Colonic mucosa (tissue), 4 donors: ENCODE results near the gene NAPEPLD. TPM values are rescaled to one million over a fixed set of nuclear protein-coding genes. Genes with fewer than 3 reads are reported as not detected.
"Not testable (repeated sequence)": the region's sequence is repeated elsewhere in the genome, so short reads cannot be mapped to it uniquely, and the experiment has no call there.

Experiments
- DNase-seq: peaks from one replicate; pipeline ENCODE4 v3.0.0-alpha.2; 2020
- H3K27ac ChIP-seq: fragments of 200-600 bp; one replicate; pipeline ENCODE4 v1.8.0; 2021
- H3K27me3 ChIP-seq: fragments of 200-600 bp; one replicate; pipeline ENCODE4 v1.8.0; 2021
- H3K36me3 ChIP-seq: fragments of 200-600 bp; one replicate; pipeline ENCODE4 v1.8.0; 2021
- H3K4me1 ChIP-seq: fragments of 200-600 bp; one replicate; pipeline ENCODE4 v1.8.0; 2021; ENCODE audit warnings: mild to moderate bottlenecking
- H3K4me3 ChIP-seq: fragments of 200-600 bp; one replicate; pipeline ENCODE4 v1.8.0; 2021
- H3K9ac ChIP-seq, 2 donors: one replicate each; pipeline ENCODE4 v1.7.0; 2013; ENCODE audit warnings: control low read depth in 2 of 2, low read depth in 2 of 2, low read length in 2 of 2
- H3K9me3 ChIP-seq: fragments of 200-600 bp; one replicate; pipeline ENCODE4 v1.8.0; 2021
- CTCF ChIP-seq: fragments of 200-600 bp; IDR thresholded peaks from one replicate; pipeline ENCODE4 v1.8.0; 2022; ENCODE audit warnings: antibody characterized with exemption, mild to moderate bottlenecking
- intact Hi-C: fragments of 100-400 bp; cut with DNase I; formaldehyde crosslinking; loops from one replicate; pipeline ENCODE4 v1.14.1; 2022
- total RNA-seq, 2 donors: library from RNA; stranded (reverse); fragmentation: NEBNext Ultra II Directional in 1 of 2; extraction: Animal tissue kit (Norgen Biotek cat#: 25700) in 1 of 2; gene quantifications; one replicate each; pipeline ENCODE4 v1.2.1, GENCODE V29; 2021
- donor health status: healthy.
- donor health status: DM: no; HTN: no; CAD: no.
- donor health status: DM: no; HTN: no; CAD: no.

NAPEPLD gene
- total RNA-seq, 2 donors from 2014 or later = 61.4 to 64.6 TPM

- TF ChIP-seq CTCF = no peak
- H3K9me3 ChIP-seq = no peaks in the 10 kb centered on the region
- H3K4me3 ChIP-seq = peak overlapping the region; percentile 64
- peak overlapping the region; percentile 98 for H3K27ac ChIP-seq
- peak; percentile 3 for DNase-seq
- intact Hi-C loops = no loop called here
- H3K36me3 ChIP-seq = no peaks in the 10 kb centered on the region
- no peaks in the 10 kb centered on the region for H3K27me3 ChIP-seq
- H3K4me1 ChIP-seq = no peaks in the 10 kb centered on the region
- H3K9ac ChIP-seq = peak overlapping the region; percentile 89 to 98
These were observed 537 bp downstream of the NAPEPLD start for GRCh38 chr7:103148131-103148993.

GRCh38 chr7:103144754-103145153 is 4.1 kb downstream of the NAPEPLD start:
- H3K4me3 ChIP-seq, H3K36me3 ChIP-seq, H3K9me3 ChIP-seq, DNase-seq, H3K9ac ChIP-seq, H3K27me3 ChIP-seq, intact Hi-C loops, H3K4me1 ChIP-seq: not testable (repeated sequence)
- H3K27ac ChIP-seq = peak overlapping the region; percentile 21

GRCh38 chr7:103143868-103144267 is 5.0 kb downstream of the NAPEPLD start:
- Histone ChIP-seq H3K36me3 (no peaks in the 10 kb centered on the region), H3K27ac (peak overlapping the region; percentile 21), H3K4me3 (no peak overlapping the region), H3K4me1 (no peaks in the 10 kb centered on the region), H3K9me3 (no peaks in the 10 kb centered on the region), H3K9ac (no peak overlapping the region), H3K27me3 (no peaks in the 10 kb centered on the region)
- TF ChIP-seq CTCF = no peak
- intact Hi-C loops = no loop called here
- peak; percentile 76 for DNase-seq

GRCh38 chr7:103142494-103142893 is 6.4 kb downstream of the NAPEPLD start:
- H3K27me3 ChIP-seq = no peaks in the 10 kb centered on the region
- intact Hi-C loops = no loop called here
- TF ChIP-seq CTCF = no peak
- peak overlapping the region; percentile 58 for H3K27ac ChIP-seq
- no peak overlapping the region for H3K9ac ChIP-seq
- H3K36me3 ChIP-seq = no peaks in the 10 kb centered on the region
- no peak for DNase-seq
- H3K4me1 ChIP-seq = no peaks in the 10 kb centered on the region
- no peaks in the 10 kb centered on the region for H3K9me3 ChIP-seq
- H3K4me3 ChIP-seq = no peak overlapping the region

- intact Hi-C loops = no loop called here
- DNase-seq = peak; percentile 43
- H3K4me1 ChIP-seq = no peaks in the 10 kb centered on the region
- H3K27me3 ChIP-seq = no peaks in the 10 kb centered on the region
- no peaks in the 10 kb centered on the region for H3K36me3 ChIP-seq
- H3K4me3 ChIP-seq = no peak overlapping the region
- peak overlapping the region; percentile 58 for H3K27ac ChIP-seq
- no peaks in the 10 kb centered on the region for H3K9me3 ChIP-seq
- H3K9ac ChIP-seq = peak overlapping the region in 1 of 2 donors; percentile 34
- no peak for TF ChIP-seq CTCF
These were observed 7.0 kb downstream of the NAPEPLD start for GRCh38 chr7:103141753-103142404.

GRCh38 chr7:103140685-103141084 is 8.2 kb downstream of the NAPEPLD start:
- H3K9me3 ChIP-seq = no peaks in the 10 kb centered on the region
- no peaks in the 10 kb centered on the region for H3K4me1 ChIP-seq
- TF ChIP-seq CTCF = no peak
- H3K4me3 ChIP-seq = no peak overlapping the region
- H3K27me3 ChIP-seq = no peaks in the 10 kb centered on the region
- peak; percentile 12 for DNase-seq
- H3K9ac ChIP-seq = no peak overlapping the region
- intact Hi-C loops = no loop called here
- H3K36me3 ChIP-seq = no peaks in the 10 kb centered on the region
- peak overlapping the region; percentile 58 for H3K27ac ChIP-seq
